ENCODE measurements around the gene SEMA3A. TPM values are rescaled to one million over a fixed set of nuclear protein-coding genes. Genes with fewer than 3 reads are reported as not detected.

SEMA3A gene
- total and polyA plus RNA-seq, 4 donors = 0.13 to 0.56 (median 0.20) TPM

GRCh38 chr7:84204655-84205054 lies 10.1 kb upstream of the SEMA3A start:
- WGBS = 50% methylated on average over 3 of the region's 3 CpGs
- no peaks in the 10 kb centered on the region for H3K27me3 ChIP-seq (ENCODE audit: control insufficient read depth in 4 of 4, insufficient read depth in 4 of 4, low read length in 3 of 4)

DNA sequence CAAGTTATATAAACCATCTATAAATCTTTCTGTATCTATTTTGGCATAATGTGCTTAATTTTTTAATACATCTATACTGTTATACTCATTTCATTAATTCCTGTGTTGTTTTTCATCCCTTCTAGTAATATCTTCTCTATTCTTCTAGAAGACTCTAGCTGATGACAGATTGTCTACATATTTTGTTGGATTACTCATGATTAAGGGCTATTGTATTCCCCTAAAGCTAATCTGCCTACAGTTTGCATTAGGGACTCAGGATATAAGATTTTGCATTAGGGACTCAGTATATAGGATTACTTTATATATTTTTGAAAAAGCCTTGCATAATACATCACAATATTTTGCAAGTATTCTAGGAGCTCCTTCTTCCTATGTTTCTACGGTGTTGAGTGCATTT lies 8.3 kb upstream of the SEMA3A start:
- Histone ChIP-seq H3K9ac (ENCODE audit: low read depth in 1 of 2, low read length in 2 of 2) (no peak overlapping the region), H3K27me3 (ENCODE audit: control insufficient read depth in 4 of 4, insufficient read depth in 4 of 4, low read length in 3 of 4) (no peaks in the 10 kb centered on the region), H3K36me3 (ENCODE audit: control insufficient read depth in 4 of 4, insufficient read depth in 3 of 4, low read depth in 1 of 4, low read length in 3 of 4) (no peaks in the 10 kb centered on the region), H3K9me3 (ENCODE audit: control insufficient read depth in 4 of 4, low read length in 3 of 4) (peaks cover 0 to 4% (median 0%) of the 10 kb centered on the region in 4 donors), H3K4me1 (ENCODE audit: control insufficient read depth in 4 of 4, insufficient read depth in 4 of 4, low read length in 3 of 4) (no peaks in the 10 kb centered on the region), H3K27ac (ENCODE audit: low read depth in 1 of 2, low read length in 2 of 2) (no peak overlapping the region), H3K4me3 (ENCODE audit: low read depth in 1 of 3, low read length in 3 of 3) (no peak overlapping the region)
- 84% methylated on average over 1 of the region's 1 CpG for WGBS
- no peak for TF ChIP-seq EGR1 (IDR thresholded peaks at IDR 0.05; ENCODE audit: low read depth in 2 of 2)
- TF ChIP-seq FOXA2 (IDR thresholded peaks at IDR 0.05) = no peak
- DNase-seq (ENCODE audit: low spot score) = no peak

More at GRCh38 chr7:84204655-84205054, 10.1 kb upstream of the SEMA3A start:
- H3K4me3 ChIP-seq (ENCODE audit: low read depth in 1 of 3, low read length in 3 of 3) = no peak overlapping the region
- DNase-seq (ENCODE audit: low spot score) = no peak
- H3K9me3 ChIP-seq (ENCODE audit: control insufficient read depth in 4 of 4, low read length in 3 of 4) = peaks cover 0 to 4% (median 0%) of the 10 kb centered on the region in 4 donors
- TF ChIP-seq RAD21 (IDR thresholded peaks at IDR 0.05) (no peak), YY1 (IDR thresholded peaks at IDR 0.05) (no peak), FOXA2 (IDR thresholded peaks at IDR 0.05) (no peak), FOXA1 (IDR thresholded peaks at IDR 0.05) (no peak), EGR1 (IDR thresholded peaks at IDR 0.05; ENCODE audit: low read depth in 2 of 2) (no peak), HNF4G (IDR thresholded peaks at IDR 0.05) (no peak)
- TF ChIP-seq, protein P1, sequence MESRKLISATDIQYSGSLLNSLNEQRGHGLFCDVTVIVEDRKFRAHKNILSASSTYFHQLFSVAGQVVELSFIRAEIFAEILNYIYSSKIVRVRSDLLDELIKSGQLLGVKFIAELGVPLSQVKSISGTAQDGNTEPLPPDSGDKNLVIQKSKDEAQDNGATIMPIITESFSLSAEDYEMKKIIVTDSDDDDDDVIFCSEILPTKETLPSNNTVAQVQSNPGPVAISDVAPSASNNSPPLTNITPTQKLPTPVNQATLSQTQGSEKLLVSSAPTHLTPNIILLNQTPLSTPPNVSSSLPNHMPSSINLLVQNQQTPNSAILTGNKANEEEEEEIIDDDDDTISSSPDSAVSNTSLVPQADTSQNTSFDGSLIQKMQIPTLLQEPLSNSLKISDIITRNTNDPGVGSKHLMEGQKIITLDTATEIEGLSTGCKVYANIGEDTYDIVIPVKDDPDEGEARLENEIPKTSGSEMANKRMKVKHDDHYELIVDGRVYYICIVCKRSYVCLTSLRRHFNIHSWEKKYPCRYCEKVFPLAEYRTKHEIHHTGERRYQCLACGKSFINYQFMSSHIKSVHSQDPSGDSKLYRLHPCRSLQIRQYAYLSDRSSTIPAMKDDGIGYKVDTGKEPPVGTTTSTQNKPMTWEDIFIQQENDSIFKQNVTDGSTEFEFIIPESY (IDR thresholded peaks at IDR 0.05) = no peak
- H3K9ac ChIP-seq (ENCODE audit: low read depth in 1 of 2, low read length in 2 of 2) = no peak overlapping the region
- H3K36me3 ChIP-seq (ENCODE audit: control insufficient read depth in 4 of 4, insufficient read depth in 3 of 4, low read depth in 1 of 4, low read length in 3 of 4) = no peaks in the 10 kb centered on the region
- no peaks in the 10 kb centered on the region for H3K4me1 ChIP-seq (ENCODE audit: control insufficient read depth in 4 of 4, insufficient read depth in 4 of 4, low read length in 3 of 4)
- H3K27ac ChIP-seq (ENCODE audit: low read depth in 1 of 2, low read length in 2 of 2) = no peak overlapping the region

DNA sequence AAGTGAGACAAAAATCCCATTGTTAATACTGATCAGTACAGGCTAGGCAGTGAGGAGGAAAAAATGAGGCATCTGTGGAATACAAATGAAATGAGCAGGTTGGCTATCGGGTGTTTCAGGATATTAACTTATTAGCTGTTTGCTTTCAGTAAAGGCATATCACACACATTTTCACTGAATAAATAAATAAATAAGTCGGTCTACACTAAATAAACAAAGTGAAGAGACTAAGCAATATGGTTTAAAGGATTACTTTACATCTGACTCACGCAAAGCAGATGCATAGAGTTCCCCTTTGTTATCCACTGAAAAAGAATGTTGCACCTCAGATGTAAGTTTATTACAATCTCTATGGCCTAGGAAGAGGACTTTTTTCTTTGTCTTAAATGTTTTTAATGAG lies 6.3 kb upstream of the SEMA3A start:
- no peak for TF ChIP-seq HNF4A (conservative IDR thresholded peaks at IDR 0.05)
- no peak for TF ChIP-seq JUND (IDR thresholded peaks at IDR 0.05)
- TF ChIP-seq, protein P2, sequence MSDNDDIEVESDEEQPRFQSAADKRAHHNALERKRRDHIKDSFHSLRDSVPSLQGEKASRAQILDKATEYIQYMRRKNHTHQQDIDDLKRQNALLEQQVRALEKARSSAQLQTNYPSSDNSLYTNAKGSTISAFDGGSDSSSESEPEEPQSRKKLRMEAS (IDR thresholded peaks at IDR 0.05) = no peak
- TF ChIP-seq SP1 (IDR thresholded peaks at IDR 0.05) = no peak
- TF ChIP-seq, protein P3, sequence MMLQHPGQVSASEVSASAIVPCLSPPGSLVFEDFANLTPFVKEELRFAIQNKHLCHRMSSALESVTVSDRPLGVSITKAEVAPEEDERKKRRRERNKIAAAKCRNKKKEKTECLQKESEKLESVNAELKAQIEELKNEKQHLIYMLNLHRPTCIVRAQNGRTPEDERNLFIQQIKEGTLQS (IDR thresholded peaks at IDR 0.05) = no peak
- H3K27me3 ChIP-seq (ENCODE audit: control insufficient read depth in 4 of 4, insufficient read depth in 4 of 4, low read length in 3 of 4) = no peaks in the 10 kb centered on the region
- no peaks in the 10 kb centered on the region for H3K36me3 ChIP-seq (ENCODE audit: control insufficient read depth in 4 of 4, insufficient read depth in 3 of 4, low read depth in 1 of 4, low read length in 3 of 4)
- no peaks in the 10 kb centered on the region for H3K9me3 ChIP-seq (ENCODE audit: control insufficient read depth in 4 of 4, low read length in 3 of 4)
- H3K27ac ChIP-seq (ENCODE audit: low read depth in 1 of 2, low read length in 2 of 2) = no peak overlapping the region
- H3K4me3 ChIP-seq (ENCODE audit: low read depth in 1 of 3, low read length in 3 of 3) = no peak overlapping the region
- DNase-seq (ENCODE audit: low spot score) = no peak
- H3K9ac ChIP-seq (ENCODE audit: low read depth in 1 of 2, low read length in 2 of 2) = no peak overlapping the region
- WGBS = 53% methylated on average over 3 of the region's 3 CpGs
- H3K4me1 ChIP-seq (ENCODE audit: control insufficient read depth in 4 of 4, insufficient read depth in 4 of 4, low read length in 3 of 4) = no peaks in the 10 kb centered on the region

- peaks cover 0 to 2% (median 0%) of the 10 kb centered on the region in 4 donors for H3K4me1 ChIP-seq (ENCODE audit: control insufficient read depth in 4 of 4, insufficient read depth in 4 of 4, low read length in 3 of 4)
- no peak for TF ChIP-seq JUND (IDR thresholded peaks at IDR 0.05)
- 53% methylated on average over 2 of the region's 2 CpGs for WGBS
- H3K9me3 ChIP-seq (ENCODE audit: control insufficient read depth in 4 of 4, low read length in 3 of 4) = no peaks in the 10 kb centered on the region
- H3K4me3 ChIP-seq (ENCODE audit: low read depth in 1 of 3, low read length in 3 of 3) = no peak overlapping the region
- H3K27ac ChIP-seq (ENCODE audit: low read depth in 1 of 2, low read length in 2 of 2) = no peak overlapping the region
- no peaks in the 10 kb centered on the region for H3K36me3 ChIP-seq (ENCODE audit: control insufficient read depth in 4 of 4, insufficient read depth in 3 of 4, low read depth in 1 of 4, low read length in 3 of 4)
- H3K27me3 ChIP-seq (ENCODE audit: control insufficient read depth in 4 of 4, insufficient read depth in 4 of 4, low read length in 3 of 4) = no peaks in the 10 kb centered on the region
- no peak overlapping the region for H3K9ac ChIP-seq (ENCODE audit: low read depth in 1 of 2, low read length in 2 of 2)
- DNase-seq (ENCODE audit: low spot score) = no peak
These were observed 4.6 kb upstream of the SEMA3A start for GRCh38 chr7:84199216-84199615.

Measured in liver (tissue), 9 donors.